Trophoblast cell (in vitro differentiated cells and primary cell): Measurements from ENCODE around the gene PDE6B.

ENCODE experiments used
- DNase-seq, 2 donors: peaks; one replicate each; pipeline ENCODE4 v3.0.0-alpha.2; 2016
- H2AFZ ChIP-seq: 2 replicates; pipeline ENCODE4 v1.6.1; 2013; ENCODE audit warnings: low read length, moderate library complexity, mild to moderate bottlenecking; ENCODE audit not compliant: insufficient read depth, poor library complexity
- H2AK5ac ChIP-seq: 2 replicates; pipeline ENCODE4 v1.6.1; 2013; ENCODE audit warnings: mild to moderate bottlenecking, low read length
- H2BK120ac ChIP-seq: 2 replicates; pipeline ENCODE4 v1.6.1; 2013; ENCODE audit warnings: low read length, mild to moderate bottlenecking, moderate library complexity; ENCODE audit not compliant: insufficient read depth, poor library complexity
- H2BK12ac ChIP-seq: 2 replicates; pipeline ENCODE4 v1.6.1; 2013; ENCODE audit warnings: mild to moderate bottlenecking, low read length, moderate library complexity
- H2BK5ac ChIP-seq: 2 replicates; pipeline ENCODE4 v1.6.1; 2013; ENCODE audit warnings: low read length, low read depth, moderate library complexity, mild to moderate bottlenecking; ENCODE audit not compliant: poor library complexity
- H3K14ac ChIP-seq: 2 replicates; pipeline ENCODE4 v1.6.1; 2013; ENCODE audit warnings: mild to moderate bottlenecking, low read length
- H3K18ac ChIP-seq: 2 replicates; pipeline ENCODE4 v1.6.1; 2013; ENCODE audit warnings: mild to moderate bottlenecking, low read length
- H3K23ac ChIP-seq: 2 replicates; pipeline ENCODE4 v1.6.1; 2013; ENCODE audit warnings: low read length
- H3K27ac ChIP-seq: 2 replicates; pipeline ENCODE4 v1.5.1; 2013; ENCODE audit warnings: low read depth, mild to moderate bottlenecking, inconsistent platforms, low read length, moderate library complexity
- H3K27me3 ChIP-seq: 2 replicates; pipeline ENCODE4 v1.6.1; 2013; ENCODE audit warnings: inconsistent platforms, mild to moderate bottlenecking, low read length, moderate library complexity; ENCODE audit not compliant: insufficient read depth
- H3K36me3 ChIP-seq, 2 experiments: 1 replicate in 1 of 2; 2 replicates in 1 of 2; pipeline ENCODE4 v1.6.1; 2013; ENCODE audit warnings: low read length in 2 of 2, mild to moderate bottlenecking in 2 of 2, moderate library complexity in 1 of 2; ENCODE audit not compliant: insufficient read depth in 2 of 2, control insufficient read depth in 1 of 2
- H3K4ac ChIP-seq: 2 replicates; pipeline ENCODE4 v1.6.1; 2013; ENCODE audit warnings: low read depth, mild to moderate bottlenecking, low read length, moderate library complexity
- H3K4me1 ChIP-seq, 2 experiments: 1 replicate in 1 of 2; 2 replicates in 1 of 2; pipeline ENCODE4 v1.6.1; 2013; ENCODE audit warnings: low read length in 2 of 2, mild to moderate bottlenecking in 2 of 2, moderate library complexity in 1 of 2; ENCODE audit not compliant: insufficient read depth in 2 of 2, control insufficient read depth in 1 of 2
- H3K4me2 ChIP-seq: 2 replicates; pipeline ENCODE4 v1.6.1; 2013; ENCODE audit warnings: inconsistent platforms, mild to moderate bottlenecking, low read length, moderate library complexity
- H3K4me3 ChIP-seq: 2 replicates; pipeline ENCODE4 v1.5.1; 2013; ENCODE audit warnings: mild to moderate bottlenecking, low read depth, low read length, inconsistent platforms
- H3K79me1 ChIP-seq: one replicate; pipeline ENCODE4 v1.6.1; 2013; ENCODE audit warnings: low read length
- H3K79me2 ChIP-seq: 2 replicates; pipeline ENCODE4 v1.6.1; 2013; ENCODE audit warnings: low read length, mild to moderate bottlenecking; ENCODE audit not compliant: control insufficient read depth, insufficient read depth, poor library complexity
- H3K9ac ChIP-seq: 2 replicates; pipeline ENCODE4 v1.6.1; 2013; ENCODE audit warnings: mild to moderate bottlenecking, low read length
- H3K9me3 ChIP-seq: 2 replicates; pipeline ENCODE4 v1.6.1; 2013; ENCODE audit warnings: low read depth, mild to moderate bottlenecking, control low read depth, inconsistent platforms, low read length; ENCODE audit not compliant: insufficient read depth
- H4K12ac ChIP-seq: 2 replicates; pipeline ENCODE4 v1.6.1; 2013; ENCODE audit warnings: low read depth, mild to moderate bottlenecking, low read length, moderate library complexity
- H4K8ac ChIP-seq: 2 replicates; pipeline ENCODE4 v1.6.1; 2013; ENCODE audit warnings: low read depth, mild to moderate bottlenecking, low read length, moderate library complexity
- H4K91ac ChIP-seq: one replicate; pipeline ENCODE4 v1.6.1; 2013; ENCODE audit warnings: low read depth, mild to moderate bottlenecking, low read length, moderate library complexity
- WGBS: extraction: QIAGEN DNeasy Blood & Tissue Kit; methylation state at CpG from one replicate; pipeline ENCODE4 v1.1.7; 2013; ENCODE audit warnings: missing lambda C conversion rate; ENCODE audit not compliant: insufficient read length, insufficient coverage; ENCODE audit errors: extremely low coverage; 5-methylcytosine and 5-hydroxymethylcytosine counted together

PDE6B gene

GRCh38 chr4:700587-701264 is 75.4 kb downstream of the PDE6B start:
- no peaks in the 10 kb centered on the region for H3K27me3 ChIP-seq
- no peak overlapping the region for H3K23ac ChIP-seq
- no peak overlapping the region for H3K4me3 ChIP-seq
- peaks cover under 1% of the 10 kb centered on the region for H3K79me2 ChIP-seq
- H3K27ac ChIP-seq = no peak overlapping the region
- DNase-seq = no peak
- no peak overlapping the region for H3K18ac ChIP-seq
- no peak overlapping the region for H3K4me2 ChIP-seq
- peaks cover 6% of the 10 kb centered on the region for H3K9me3 ChIP-seq
- H3K4me1 ChIP-seq = peaks cover 0 to 7% of the 10 kb centered on the region in 2 experiments
- H3K79me1 ChIP-seq = peaks cover 3% of the 10 kb centered on the region
- no peak overlapping the region for H2AK5ac ChIP-seq
- no peak overlapping the region for H4K91ac ChIP-seq
- H3K4ac ChIP-seq = no peak overlapping the region
- no peaks in the 10 kb centered on the region for H3K36me3 ChIP-seq
- no peak overlapping the region for H2BK12ac ChIP-seq
- no peak overlapping the region for H3K14ac ChIP-seq
- H3K9ac ChIP-seq = no peak overlapping the region
- H4K8ac ChIP-seq = no peak overlapping the region
- WGBS = no CpG with 5 or more reads among the region's 16 CpGs
- H2BK5ac ChIP-seq = no peak overlapping the region
- no peak overlapping the region for H4K12ac ChIP-seq
- no peak overlapping the region for H2BK120ac ChIP-seq
- H2AFZ ChIP-seq = no peak overlapping the region

GRCh38 chr4:702618-703048 is 77.3 kb downstream of the PDE6B start:
- H2AFZ ChIP-seq = no peak overlapping the region
- no peak overlapping the region for H3K4ac ChIP-seq
- H2BK12ac ChIP-seq = no peak overlapping the region
- no peak overlapping the region for H2BK120ac ChIP-seq
- no peak overlapping the region for H3K18ac ChIP-seq
- H4K8ac ChIP-seq = no peak overlapping the region
- H3K9ac ChIP-seq = no peak overlapping the region
- no peak overlapping the region for H3K27ac ChIP-seq
- DNase-seq = no peak
- no peak overlapping the region for H3K14ac ChIP-seq
- H3K79me2 ChIP-seq = peaks cover 16% of the 10 kb centered on the region
- no peak overlapping the region for H3K4me3 ChIP-seq
- no peak overlapping the region for H3K23ac ChIP-seq
- no peak overlapping the region for H3K4me2 ChIP-seq
- peaks cover 9 to 14% of the 10 kb centered on the region in 2 experiments for H3K4me1 ChIP-seq
- H2AK5ac ChIP-seq = no peak overlapping the region
- WGBS = no CpG with 5 or more reads among the region's 7 CpGs
- H3K27me3 ChIP-seq = no peaks in the 10 kb centered on the region
- H4K12ac ChIP-seq = no peak overlapping the region
- H3K36me3 ChIP-seq = no peaks in the 10 kb centered on the region
- no peak overlapping the region for H4K91ac ChIP-seq
- H2BK5ac ChIP-seq = no peak overlapping the region
- peaks cover 6% of the 10 kb centered on the region for H3K9me3 ChIP-seq
- peaks cover 12% of the 10 kb centered on the region for H3K79me1 ChIP-seq

- Histone ChIP-seq H2AFZ (no peak overlapping the region), H4K91ac (no peak overlapping the region), H3K36me3 (peaks cover 6 to 7% of the 10 kb centered on the region in 2 experiments), H3K9me3 (peaks cover 6% of the 10 kb centered on the region), H4K12ac (no peak overlapping the region), H3K79me1 (peaks cover 12% of the 10 kb centered on the region), H2BK5ac (no peak overlapping the region), H3K27me3 (no peaks in the 10 kb centered on the region), H3K23ac (no peak overlapping the region), H3K4me1 (peaks cover 17 to 21% of the 10 kb centered on the region in 2 experiments), H3K79me2 (peaks cover 23% of the 10 kb centered on the region), H3K4ac (no peak overlapping the region), H2BK12ac (no peak overlapping the region), H3K4me3 (no peak overlapping the region), H4K8ac (no peak overlapping the region), H3K14ac (no peak overlapping the region), H2BK120ac (no peak overlapping the region), H3K18ac (no peak overlapping the region), H3K9ac (no peak overlapping the region), H2AK5ac (no peak overlapping the region), H3K4me2 (no peak overlapping the region), H3K27ac (no peak overlapping the region)
- WGBS = no CpG with 5 or more reads among the region's 10 CpGs
- no peak for DNase-seq
Measured at GRCh38 chr4:703336-704197, 78.2 kb downstream of the PDE6B start.

GRCh38 chr4:704198-704891 is 79.0 kb downstream of the PDE6B start:
- no peak overlapping the region for H2BK5ac ChIP-seq
- H3K27me3 ChIP-seq = no peaks in the 10 kb centered on the region
- peak overlapping the region; percentile 18 for H2AK5ac ChIP-seq
- H4K91ac ChIP-seq = no peak overlapping the region
- H2BK12ac ChIP-seq = no peak overlapping the region
- H3K79me2 ChIP-seq = peaks cover 27% of the 10 kb centered on the region
- no peak overlapping the region for H3K14ac ChIP-seq
- DNase-seq = no peak
- no peak overlapping the region for H2AFZ ChIP-seq
- H3K9me3 ChIP-seq = peaks cover 6% of the 10 kb centered on the region
- peaks cover 18 to 25% of the 10 kb centered on the region in 2 experiments for H3K4me1 ChIP-seq
- H3K9ac ChIP-seq = no peak overlapping the region
- no peak overlapping the region for H4K12ac ChIP-seq
- no peak overlapping the region for H3K4me2 ChIP-seq
- H3K27ac ChIP-seq = no peak overlapping the region
- H3K79me1 ChIP-seq = peaks cover 12% of the 10 kb centered on the region
- H3K36me3 ChIP-seq = peaks cover 6 to 10% of the 10 kb centered on the region in 2 experiments
- no CpG with 5 or more reads among the region's 46 CpGs for WGBS
- no peak overlapping the region for H3K23ac ChIP-seq
- H2BK120ac ChIP-seq = no peak overlapping the region
- peak overlapping the region; percentile 37 for H3K4me3 ChIP-seq
- H4K8ac ChIP-seq = no peak overlapping the region
- H3K4ac ChIP-seq = no peak overlapping the region
- H3K18ac ChIP-seq = no peak overlapping the region
